ENCODE data around the gene EDDM3A.

The EDDM3A gene

GRCh38 chr14:20775043-20775442 lies 29.4 kb downstream of the EDDM3A start:
- ChIA-PET POLR2A (no interaction called here), CTCF (interaction anchor here (1.0 to 1.3 kb wide), 3 partner anchors 17 to 83 kb away, joined by 3 read pairs; no protein-coding TSS in a partner anchor)
- no peak for DNase-seq (ENCODE audit: extremely low spot score)
- TF ChIP-seq CTCF (IDR thresholded peaks at IDR 0.05; ENCODE audit: control extremely low read depth, extremely low read depth, low read depth, missing control alignments): no peak

- ChIA-PET CTCF (interaction anchor here (0.7 to 1.3 kb wide), 5 partner anchors 18 to 329 kb away, joined by 3 to 4 read pairs (median 3); no protein-coding TSS in a partner anchor), POLR2A (interaction anchor here (0.7 kb wide), 1 partner anchor 85 kb away, joined by 3 read pairs; no protein-coding TSS in a partner anchor)
- DNase-seq (ENCODE audit: extremely low spot score): no peak
- TF ChIP-seq CTCF (IDR thresholded peaks at IDR 0.05; ENCODE audit: control extremely low read depth, extremely low read depth, low read depth, missing control alignments): no peak
Measured at GRCh38 chr14:20775901-20776300, 30.2 kb downstream of the EDDM3A start.

- TF ChIP-seq CTCF (IDR thresholded peaks at IDR 0.05; ENCODE audit: control extremely low read depth, extremely low read depth, low read depth, missing control alignments): no peak
- no peak for DNase-seq (ENCODE audit: extremely low spot score)
- CTCF ChIA-PET: interaction anchor here (1.4 to 2.0 kb wide), 2 partner anchors 9 to 24 kb away, joined by 4 to 6 read pairs; no protein-coding TSS in a partner anchor
- POLR2A ChIA-PET: no interaction called here
Measured at GRCh38 chr14:20781803-20782202, 36.1 kb downstream of the EDDM3A start.

- no peak for DNase-seq (ENCODE audit: extremely low spot score)
- TF ChIP-seq CTCF (IDR thresholded peaks at IDR 0.05; ENCODE audit: control extremely low read depth, extremely low read depth, low read depth, missing control alignments): no peak
- POLR2A ChIA-PET: no interaction called here
- CTCF ChIA-PET: interaction anchor here (1.4 to 2.0 kb wide), 2 partner anchors 8 to 24 kb away, joined by 4 to 6 read pairs; no protein-coding TSS in a partner anchor
Measured at GRCh38 chr14:20782280-20782890, 36.7 kb downstream of the EDDM3A start.

- no peak for DNase-seq (ENCODE audit: extremely low spot score)
- TF ChIP-seq CTCF (IDR thresholded peaks at IDR 0.05; ENCODE audit: control extremely low read depth, extremely low read depth, low read depth, missing control alignments): no peak
- CTCF ChIA-PET: no interaction called here
- POLR2A ChIA-PET: no interaction called here
Measured at GRCh38 chr14:20787025-20787424, 41.3 kb downstream of the EDDM3A start.

- POLR2A ChIA-PET: no interaction called here
- CTCF ChIA-PET: no interaction called here
Measured at GRCh38 chr14:20789230-20789813, 43.6 kb downstream of the EDDM3A start.

More at GRCh38 chr14:20789230-20789813, 43.6 kb downstream of the EDDM3A start:
- no peak for TF ChIP-seq CTCF (IDR thresholded peaks at IDR 0.05; ENCODE audit: control extremely low read depth, extremely low read depth, low read depth, missing control alignments)
- DNase-seq (ENCODE audit: extremely low spot score): no peak
